Uterus (tissue), 2 donors: ENCODE measurements around the gene UMODL1.

Source experiments
- CTCF ChIP-seq, 4 experiments: fragments of 200-600 bp in 2 of 4; fragments of 450-650 bp in 2 of 4; sonication (generic) in 2 of 4; IDR thresholded peaks; one replicate each; pipeline ENCODE4 v1.5.1; 2016 to 2019; ENCODE audit warnings: antibody characterized with exemption in 4 of 4, mild to moderate bottlenecking in 2 of 4, moderate library complexity in 1 of 4
- POLR2A ChIP-seq, 2 donors: fragments of 450-650 bp; IDR thresholded peaks; one replicate each; pipeline ENCODE4 v1.6.1; 2016; ENCODE audit warnings: antibody characterized with exemption in 2 of 2, mild to moderate bottlenecking in 1 of 2, moderate library complexity in 1 of 2

DNA sequence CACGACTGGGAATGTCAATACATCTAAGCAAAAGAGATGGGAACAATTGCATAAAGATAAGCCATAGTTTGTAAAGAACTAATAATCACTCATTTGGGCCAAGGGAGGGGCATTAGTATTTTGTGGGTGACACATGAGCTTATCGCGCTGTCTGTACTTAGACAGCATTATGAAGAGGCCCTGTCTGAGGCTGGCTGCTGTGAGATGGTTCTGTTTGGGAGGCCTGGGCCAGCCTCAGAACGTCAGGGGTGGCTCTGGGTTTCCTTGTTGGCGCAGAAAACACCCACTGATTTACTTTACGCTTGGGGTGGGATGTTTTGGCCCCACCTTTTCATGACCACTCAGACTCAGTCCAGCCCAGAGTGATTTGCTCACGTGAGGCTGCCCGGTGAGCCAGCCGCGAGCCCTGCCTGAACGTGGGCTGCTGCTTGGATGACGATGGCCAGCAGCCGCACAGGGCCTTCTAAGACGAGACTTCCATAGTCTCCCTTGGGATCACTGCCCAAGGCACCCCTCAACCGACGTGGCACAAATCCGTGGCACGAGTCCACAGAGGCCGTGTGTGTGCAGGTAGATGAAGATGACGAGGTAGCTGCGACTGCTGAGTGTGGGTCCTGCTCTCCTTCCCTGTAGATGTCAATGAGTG lies 18.7 kb downstream of the UMODL1 start:
- TF ChIP-seq CTCF (IDR thresholded peaks at IDR 0.05): no peak
- no peak for TF ChIP-seq POLR2A (IDR thresholded peaks at IDR 0.05)
